GOT3 (cell line): ENCODE data around the gene TYK2.
"Not testable (repeated sequence)": the region's sequence is repeated elsewhere in the genome, so short reads cannot be mapped to it uniquely, and the experiment has no call there.

ENCODE experiments used
- DNase-seq: peaks from one replicate; lab custom pipeline; 2025; ENCODE audit warnings: mixed read lengths; lab: John Stamatoyannopoulos, UW

Gene TYK2

GRCh38 chr19:10407096-10407495 lies 26.7 kb upstream of the TYK2 start:
- no peak for DNase-seq

DNA sequence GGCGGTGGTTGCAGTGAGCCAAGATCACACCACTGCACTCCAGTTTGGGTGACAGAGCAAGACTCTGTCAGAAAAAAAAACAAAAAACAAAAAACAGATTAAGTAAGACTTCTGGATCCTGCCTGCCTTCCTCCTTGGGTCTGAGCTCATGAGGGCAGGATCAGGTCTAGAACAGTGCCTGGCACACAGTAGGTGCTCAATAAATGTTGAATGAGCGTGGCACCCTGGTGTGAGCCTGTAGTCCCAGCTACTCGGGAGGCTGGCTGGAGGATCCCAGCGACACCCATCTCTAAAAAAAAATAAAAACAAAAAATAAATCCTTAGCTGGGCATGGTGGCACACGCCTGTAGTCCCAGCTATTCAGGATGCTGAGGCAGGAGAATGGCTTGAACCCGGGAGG lies 25.8 kb upstream of the TYK2 start:
- no peak for DNase-seq

GRCh38 chr19:10404888-10405820 lies 24.8 kb upstream of the TYK2 start:
- DNase-seq = no peak

GRCh38 chr19:10403137-10404021 lies 23.0 kb upstream of the TYK2 start, which contains the start of gene CDC37:
TSS of gene CDC37 (minus strand) at chr19:10403542. CDS start at chr19:10403479, 63 bp downstream.
- peak; percentile 90 for DNase-seq

GRCh38 chr19:10402441-10403038 lies 22.2 kb upstream of the TYK2 start:
- no peak for DNase-seq

- DNase-seq = no peak
These were observed 19.5 kb upstream of the TYK2 start for GRCh38 chr19:10399878-10400277.

DNA sequence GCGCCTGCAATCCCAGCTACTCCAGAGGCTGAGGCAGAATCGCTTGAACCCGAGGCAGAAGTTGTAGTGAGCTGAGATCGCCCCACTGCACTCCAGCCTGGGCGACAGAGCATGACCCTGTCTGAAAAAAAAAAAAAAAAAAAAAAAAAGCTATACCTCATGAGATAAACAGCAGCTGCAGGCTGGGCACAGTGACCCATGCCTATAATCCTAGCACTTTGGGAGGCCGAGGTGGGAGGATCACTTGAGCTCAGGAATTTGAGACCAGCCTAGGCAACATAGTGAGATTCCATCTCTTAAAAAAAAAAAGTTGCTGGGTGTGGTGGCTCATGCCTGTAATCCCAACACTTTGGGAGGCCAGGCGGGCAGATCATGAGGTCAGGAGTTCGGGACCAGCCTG lies 19.0 kb upstream of the TYK2 start:
- not testable (repeated sequence) for DNase-seq

- DNase-seq = no peak
These were observed 18.4 kb upstream of the TYK2 start for GRCh38 chr19:10398819-10399218.

DNA sequence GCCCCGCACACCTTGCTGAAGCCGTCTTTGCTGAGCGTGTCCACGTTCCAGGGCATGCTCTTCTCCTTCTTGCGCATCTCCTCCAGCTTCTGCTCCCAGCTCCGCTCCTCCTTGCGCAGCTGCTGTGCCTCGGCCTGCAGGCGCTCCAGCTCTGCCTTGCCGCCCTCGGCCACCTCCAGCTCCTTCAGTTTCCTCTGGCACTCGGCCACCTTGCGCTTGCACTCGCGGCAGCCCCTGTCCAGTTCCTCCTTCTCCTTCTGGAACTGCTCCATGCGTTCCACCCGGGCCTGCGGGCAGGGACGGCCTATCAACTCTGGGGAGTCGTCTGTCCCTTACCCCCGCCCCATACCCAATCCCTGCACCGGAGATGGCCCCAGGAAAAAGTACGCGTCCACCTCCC lies 15.5 kb upstream of the TYK2 start:
- DNase-seq = no peak

- DNase-seq = no peak
These were observed 15.1 kb upstream of the TYK2 start for GRCh38 chr19:10395436-10395835.

GRCh38 chr19:10395003-10395402 lies 14.6 kb upstream of the TYK2 start:
- no peak for DNase-seq

DNA sequence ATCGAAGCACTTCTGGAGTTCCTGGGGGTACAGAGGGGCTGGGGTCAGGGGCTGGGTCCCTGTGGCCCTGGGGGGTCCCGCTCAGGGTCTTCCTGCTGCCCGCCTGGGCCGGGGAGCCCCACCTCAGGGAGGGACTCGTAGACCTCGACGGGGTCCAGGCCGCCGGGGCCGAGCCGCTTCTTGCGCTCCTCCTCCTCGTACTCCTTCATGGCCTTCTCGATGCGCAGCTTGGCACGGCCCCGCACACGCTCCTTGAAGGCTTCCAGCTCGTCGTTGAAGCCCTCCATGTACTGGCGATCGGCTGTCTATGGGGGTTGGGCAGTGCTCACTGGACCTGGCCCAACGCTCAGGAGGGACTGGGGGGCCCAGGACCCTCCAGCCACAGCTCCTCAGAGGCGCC lies 12.8 kb upstream of the TYK2 start:
- no peak for DNase-seq

GRCh38 chr19:10392120-10392519 lies 11.7 kb upstream of the TYK2 start:
- DNase-seq = no peak

DNA sequence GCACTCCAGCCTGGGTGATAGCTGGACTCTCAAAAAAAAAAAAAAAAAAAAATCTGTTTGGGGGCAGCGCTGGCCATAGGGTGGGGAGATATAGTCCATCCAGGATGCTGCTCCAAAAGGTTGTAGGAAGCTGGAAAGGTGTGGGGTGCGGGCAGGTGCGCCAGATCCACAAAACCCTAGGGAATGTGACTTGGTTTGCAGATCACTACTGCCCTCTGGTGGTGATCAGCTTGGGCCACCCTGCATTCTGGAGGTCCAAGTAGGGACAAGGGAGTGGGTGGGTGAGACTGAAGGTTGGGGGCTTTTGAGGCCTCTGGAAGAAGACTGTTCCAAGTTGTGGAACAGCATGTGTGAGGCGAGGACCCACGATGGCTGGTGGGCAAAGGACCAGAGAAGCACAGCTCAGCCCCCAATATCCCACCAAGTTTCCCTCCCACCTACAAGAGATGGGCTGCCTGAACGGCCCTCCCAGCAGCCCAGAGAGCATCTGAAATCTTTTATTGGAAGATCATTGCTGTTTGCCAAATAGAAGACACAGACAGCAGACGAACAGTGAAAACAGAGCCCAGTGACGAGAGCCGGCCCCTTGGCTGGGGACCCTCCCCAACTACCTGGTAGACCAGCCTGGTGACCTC lies 10.4 kb upstream of the TYK2 start:
- DNase-seq = no peak

DNA sequence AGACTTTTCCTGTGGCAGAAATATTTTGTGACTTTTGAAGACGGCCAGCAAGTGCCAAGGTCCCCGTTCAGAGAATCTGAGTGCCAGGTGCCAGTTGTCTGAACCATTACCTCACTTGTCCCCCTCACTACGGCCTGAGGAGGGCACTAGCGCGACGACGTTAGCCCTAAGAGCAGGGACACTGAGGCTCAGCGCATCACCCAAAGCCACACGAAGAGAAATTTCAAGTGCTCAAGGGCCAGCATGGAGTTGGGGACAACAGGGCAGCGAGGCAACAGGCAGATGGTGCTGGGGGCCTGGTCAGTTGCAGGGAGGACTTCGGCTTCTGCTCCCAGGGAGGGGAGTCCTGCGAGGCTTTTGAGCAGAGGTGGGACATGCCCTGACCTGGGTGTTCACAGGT lies 9.5 kb upstream of the TYK2 start:
- DNase-seq = no peak

DNA sequence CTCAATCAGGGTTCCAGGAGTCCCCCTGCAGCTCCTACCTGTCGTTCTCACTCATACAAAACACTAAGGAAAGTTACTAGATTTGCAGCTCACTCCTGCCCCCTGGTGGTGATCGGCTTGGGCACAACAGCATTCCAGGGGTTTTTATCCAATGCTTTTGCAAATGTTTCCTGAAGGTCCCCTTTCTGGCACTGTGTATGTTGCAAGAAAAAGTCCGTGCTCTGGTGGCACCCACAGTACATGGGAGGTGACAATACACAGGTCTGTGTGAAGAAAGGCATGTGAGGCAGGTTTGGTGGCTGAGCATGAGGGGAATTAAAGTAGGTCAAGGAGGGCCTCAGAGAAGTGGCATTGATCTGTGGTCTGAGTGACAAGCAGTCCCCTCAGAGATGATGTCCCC lies 8.6 kb upstream of the TYK2 start:
- DNase-seq = peak; percentile 54

DNA sequence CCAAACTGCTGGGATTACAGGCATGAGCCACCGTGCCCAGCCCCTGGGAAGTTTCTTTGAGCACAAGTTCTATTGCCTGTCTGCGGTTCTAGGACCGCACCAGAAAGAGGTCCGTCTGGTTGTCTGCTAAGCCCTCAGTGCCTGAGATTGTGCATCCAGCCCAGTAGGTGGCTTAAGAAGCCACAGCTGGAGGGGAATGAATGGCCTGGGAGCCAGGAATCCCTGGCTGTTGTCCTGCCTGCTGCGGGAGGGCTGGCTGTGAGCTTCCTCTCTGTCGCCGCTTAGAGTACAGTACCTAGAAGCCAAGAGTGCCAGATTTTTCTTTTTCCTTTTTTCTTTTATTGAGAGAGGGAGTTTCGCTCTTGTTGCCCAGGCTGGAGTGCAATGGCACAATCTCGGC lies 4.2 kb upstream of the TYK2 start:
- no peak for DNase-seq

GRCh38 chr19:10383223-10383499 lies 2.8 kb upstream of the TYK2 start:
- not testable (repeated sequence) for DNase-seq

GRCh38 chr19:10379880-10380312 lies 476 bp downstream of the TYK2 start:
- no peak for DNase-seq

DNA sequence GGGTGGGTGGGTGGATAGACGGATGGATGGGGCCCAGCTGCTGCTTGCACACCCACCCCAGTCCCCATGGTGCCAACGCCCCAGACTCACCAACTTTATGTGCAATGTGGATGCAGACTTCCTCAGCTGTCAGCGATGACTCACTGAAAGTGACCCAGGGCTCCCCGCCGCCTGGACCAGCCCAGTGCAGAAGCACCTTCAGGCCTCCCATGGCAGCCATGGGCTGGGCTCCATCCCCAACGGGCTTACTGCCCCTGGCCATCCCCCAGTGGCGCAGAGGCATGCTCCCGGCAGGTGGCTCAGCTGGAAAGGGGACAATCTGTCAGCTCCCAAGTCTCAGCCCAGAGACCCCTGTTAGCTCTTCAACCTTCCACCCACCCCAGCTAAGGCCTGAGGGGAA lies 2.2 kb downstream of the TYK2 start:
- DNase-seq = no peak

DNA sequence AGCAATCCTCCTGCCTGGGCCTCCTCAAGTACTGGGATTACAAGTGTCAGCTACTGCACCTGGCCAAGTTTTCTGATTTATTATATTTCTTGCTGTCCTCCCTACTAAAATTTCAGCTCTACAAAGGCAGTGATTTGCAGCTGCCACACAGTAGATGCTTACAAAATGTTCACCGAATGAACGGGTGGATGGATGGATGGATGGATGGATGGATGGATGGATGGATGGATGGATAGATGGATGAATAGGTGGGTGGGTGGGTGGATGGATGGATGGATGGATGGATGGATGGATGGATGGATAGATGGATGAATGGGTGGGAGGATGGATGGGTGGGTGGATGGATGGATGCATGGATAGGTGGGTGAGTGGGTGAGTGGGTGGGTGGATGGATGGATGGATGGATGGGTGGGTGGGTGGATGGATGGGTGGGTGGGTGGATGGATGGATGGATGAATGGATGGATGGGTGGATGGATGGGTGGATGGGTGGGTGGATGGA lies 3.2 kb downstream of the TYK2 start:
- DNase-seq = not testable (repeated sequence)

GRCh38 chr19:10374931-10375330 lies 5.4 kb downstream of the TYK2 start:
- no peak for DNase-seq
